SK-N-SH treated with all-trans-retinoic acid at 6 μM for 48 hours (cell line): ENCODE measurements around the gene FASLG.

Source experiments
- ATAC-seq: fragments of 200-7000 bp; cut with Tn5 transposase; 3 replicates; pipeline ENCODE4 v1.9.1; 2020; ENCODE audit warnings: mild to moderate bottlenecking, moderate library complexity
- ARNTL ChIP-seq: fragments of 450-650 bp; formaldehyde crosslinking; IDR thresholded peaks from 2 replicates; pipeline ENCODE4 v1.5.0; 2020; ENCODE audit warnings: low read depth, mild to moderate bottlenecking, moderate library complexity, borderline replicate concordance
- BACH2 ChIP-seq: fragments of 250-450 bp; sonication (Bioruptor Pico); IDR thresholded peaks from 2 replicates; pipeline ENCODE4 v1.9.0; 2021; ENCODE audit warnings: mild to moderate bottlenecking, borderline replicate concordance
- CSDC2 ChIP-seq: fragments of 250-450 bp; sonication (Bioruptor Pico); IDR thresholded peaks from 2 replicates; pipeline ENCODE4 v1.5.0; 2020; ENCODE audit warnings: mild to moderate bottlenecking, moderate library complexity
- OSR1 ChIP-seq: fragments of 250-450 bp; sonication (Bioruptor Pico); IDR thresholded peaks from 2 replicates; pipeline ENCODE4 v1.8.0; 2022; ENCODE audit warnings: moderate library complexity, mild to moderate bottlenecking, inconsistent platforms
- PPARA ChIP-seq: fragments of 250-450 bp; sonication (Bioruptor Pico); IDR thresholded peaks from 2 replicates; pipeline ENCODE4 v1.5.0; 2020; ENCODE audit warnings: mild to moderate bottlenecking, borderline replicate concordance
- RARB ChIP-seq: fragments of 250-450 bp; sonication (Bioruptor Pico); IDR thresholded peaks from 2 replicates; pipeline ENCODE4 v1.8.0; 2021; ENCODE audit warnings: mild to moderate bottlenecking, moderate library complexity
- TOX ChIP-seq: fragments of 250-450 bp; sonication (Bioruptor Pico); IDR thresholded peaks from 2 replicates; pipeline ENCODE4 v1.8.0; 2021; ENCODE audit warnings: mild to moderate bottlenecking, moderate library complexity, borderline replicate concordance
- ZFP30 ChIP-seq: fragments of 450-650 bp; formaldehyde crosslinking; IDR thresholded peaks from 2 replicates; pipeline ENCODE4 v1.5.0; 2022; ENCODE audit warnings: mild to moderate bottlenecking, moderate library complexity
- ZNF565 ChIP-seq: fragments of 450-650 bp; formaldehyde crosslinking; conservative IDR thresholded peaks from 2 replicates; pipeline ENCODE4 v1.5.0; 2020; ENCODE audit warnings: low read depth, mild to moderate bottlenecking, moderate library complexity
- ZNF70 ChIP-seq: fragments of 450-650 bp; formaldehyde crosslinking; IDR thresholded peaks from 2 replicates; pipeline ENCODE4 v1.5.0; 2020; ENCODE audit warnings: mild to moderate bottlenecking, moderate library complexity
- TF ChIP-seq, protein P1 (sequence below): fragments of 250-450 bp; sonication (Bioruptor Pico); IDR thresholded peaks from 2 replicates; pipeline ENCODE4 v1.8.0; 2021; ENCODE audit warnings: low read depth, mild to moderate bottlenecking, moderate library complexity, borderline replicate concordance
- TF ChIP-seq, protein P2 (sequence below): fragments of 250-450 bp; sonication (Bioruptor Pico); IDR thresholded peaks from 2 replicates; pipeline ENCODE4 v1.5.0; 2020; ENCODE audit warnings: mild to moderate bottlenecking, moderate library complexity
- TF ChIP-seq, protein P3 (sequence below): fragments of 250-450 bp; sonication (Bioruptor Pico); IDR thresholded peaks from 2 replicates; pipeline ENCODE4 v1.5.1; 2020; ENCODE audit warnings: low read depth, mild to moderate bottlenecking, moderate library complexity
- TF ChIP-seq, protein P4 (sequence below): fragments of 250-450 bp; sonication (Bioruptor Pico); IDR thresholded peaks from 2 replicates; pipeline ENCODE4 v1.5.1; 2021; ENCODE audit warnings: mild to moderate bottlenecking, moderate library complexity

Gene FASLG

DNA sequence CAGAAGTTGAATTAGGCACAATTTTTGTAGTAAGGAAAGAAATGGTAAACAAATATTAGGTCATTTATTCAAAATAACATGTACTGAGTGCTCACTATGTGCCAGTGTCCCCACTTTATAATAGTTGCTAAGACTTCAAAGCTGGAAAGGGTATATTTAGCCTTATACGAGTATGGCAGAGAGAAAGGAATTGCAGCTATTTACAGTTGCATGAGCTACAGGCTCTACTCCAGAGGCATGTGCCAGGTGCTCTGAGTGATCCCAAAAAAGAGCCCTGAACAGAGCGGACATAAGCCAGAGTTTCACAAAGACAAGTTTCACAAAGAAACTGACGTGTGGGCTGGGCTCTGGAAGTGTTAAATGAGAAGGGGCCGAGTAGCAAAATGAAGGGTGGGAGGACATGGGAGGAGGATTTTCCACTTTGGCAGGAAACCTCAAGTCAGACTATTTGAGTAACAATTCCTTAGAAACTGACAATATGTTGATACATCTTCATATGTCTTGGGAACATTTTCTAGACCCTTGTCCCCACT, 40.9 kb downstream of the FASLG start:
- TF ChIP-seq BACH2 (CRISPR knock-in tag), result no peak
- TF ChIP-seq, protein P1, sequence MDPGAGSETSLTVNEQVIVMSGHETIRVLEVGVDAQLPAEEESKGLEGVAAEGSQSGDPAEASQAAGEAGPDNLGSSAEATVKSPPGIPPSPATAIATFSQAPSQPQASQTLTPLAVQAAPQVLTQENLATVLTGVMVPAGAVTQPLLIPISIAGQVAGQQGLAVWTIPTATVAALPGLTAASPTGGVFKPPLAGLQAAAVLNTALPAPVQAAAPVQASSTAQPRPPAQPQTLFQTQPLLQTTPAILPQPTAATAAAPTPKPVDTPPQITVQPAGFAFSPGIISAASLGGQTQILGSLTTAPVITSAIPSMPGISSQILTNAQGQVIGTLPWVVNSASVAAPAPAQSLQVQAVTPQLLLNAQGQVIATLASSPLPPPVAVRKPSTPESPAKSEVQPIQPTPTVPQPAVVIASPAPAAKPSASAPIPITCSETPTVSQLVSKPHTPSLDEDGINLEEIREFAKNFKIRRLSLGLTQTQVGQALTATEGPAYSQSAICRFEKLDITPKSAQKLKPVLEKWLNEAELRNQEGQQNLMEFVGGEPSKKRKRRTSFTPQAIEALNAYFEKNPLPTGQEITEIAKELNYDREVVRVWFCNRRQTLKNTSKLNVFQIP, result no peak
- no peak for TF ChIP-seq OSR1
- TF ChIP-seq CSDC2, result no peak
- TF ChIP-seq PPARA, result no peak
- TF ChIP-seq ZNF565 (CRISPR knock-in tag), result no peak
- peak; percentile 63 for ATAC-seq

DNA sequence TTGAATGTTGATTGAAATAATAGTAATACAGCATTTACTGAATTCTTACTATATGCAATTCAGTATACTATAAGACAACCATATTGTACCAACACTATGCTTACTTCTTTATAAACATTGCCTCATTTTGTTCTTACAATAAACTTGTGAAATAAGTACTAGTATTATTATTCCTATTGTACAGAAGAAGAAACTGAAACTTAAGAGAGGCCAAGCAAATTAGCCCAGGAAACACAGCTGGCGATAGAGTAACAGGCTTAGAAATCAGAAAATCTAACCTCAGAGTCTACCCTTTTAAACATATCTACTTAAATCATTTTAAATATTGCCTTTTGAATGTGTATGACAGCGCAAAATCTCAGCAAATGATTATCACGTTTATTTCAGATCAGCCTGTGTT, 41.7 kb downstream of the FASLG start:
- ATAC-seq, result no peak
- no peak for TF ChIP-seq OSR1
- TF ChIP-seq, protein P2, sequence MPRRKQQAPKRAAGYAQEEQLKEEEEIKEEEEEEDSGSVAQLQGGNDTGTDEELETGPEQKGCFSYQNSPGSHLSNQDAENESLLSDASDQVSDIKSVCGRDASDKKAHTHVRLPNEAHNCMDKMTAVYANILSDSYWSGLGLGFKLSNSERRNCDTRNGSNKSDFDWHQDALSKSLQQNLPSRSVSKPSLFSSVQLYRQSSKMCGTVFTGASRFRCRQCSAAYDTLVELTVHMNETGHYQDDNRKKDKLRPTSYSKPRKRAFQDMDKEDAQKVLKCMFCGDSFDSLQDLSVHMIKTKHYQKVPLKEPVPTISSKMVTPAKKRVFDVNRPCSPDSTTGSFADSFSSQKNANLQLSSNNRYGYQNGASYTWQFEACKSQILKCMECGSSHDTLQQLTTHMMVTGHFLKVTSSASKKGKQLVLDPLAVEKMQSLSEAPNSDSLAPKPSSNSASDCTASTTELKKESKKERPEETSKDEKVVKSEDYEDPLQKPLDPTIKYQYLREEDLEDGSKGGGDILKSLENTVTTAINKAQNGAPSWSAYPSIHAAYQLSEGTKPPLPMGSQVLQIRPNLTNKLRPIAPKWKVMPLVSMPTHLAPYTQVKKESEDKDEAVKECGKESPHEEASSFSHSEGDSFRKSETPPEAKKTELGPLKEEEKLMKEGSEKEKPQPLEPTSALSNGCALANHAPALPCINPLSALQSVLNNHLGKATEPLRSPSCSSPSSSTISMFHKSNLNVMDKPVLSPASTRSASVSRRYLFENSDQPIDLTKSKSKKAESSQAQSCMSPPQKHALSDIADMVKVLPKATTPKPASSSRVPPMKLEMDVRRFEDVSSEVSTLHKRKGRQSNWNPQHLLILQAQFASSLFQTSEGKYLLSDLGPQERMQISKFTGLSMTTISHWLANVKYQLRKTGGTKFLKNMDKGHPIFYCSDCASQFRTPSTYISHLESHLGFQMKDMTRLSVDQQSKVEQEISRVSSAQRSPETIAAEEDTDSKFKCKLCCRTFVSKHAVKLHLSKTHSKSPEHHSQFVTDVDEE, result no peak
- no peak for TF ChIP-seq ARNTL (CRISPR knock-in tag)
- no peak for TF ChIP-seq RARB (CRISPR knock-in tag)
- TF ChIP-seq ZFP30, result no peak
- TF ChIP-seq, all 23 proteins: peak for 0

DNA sequence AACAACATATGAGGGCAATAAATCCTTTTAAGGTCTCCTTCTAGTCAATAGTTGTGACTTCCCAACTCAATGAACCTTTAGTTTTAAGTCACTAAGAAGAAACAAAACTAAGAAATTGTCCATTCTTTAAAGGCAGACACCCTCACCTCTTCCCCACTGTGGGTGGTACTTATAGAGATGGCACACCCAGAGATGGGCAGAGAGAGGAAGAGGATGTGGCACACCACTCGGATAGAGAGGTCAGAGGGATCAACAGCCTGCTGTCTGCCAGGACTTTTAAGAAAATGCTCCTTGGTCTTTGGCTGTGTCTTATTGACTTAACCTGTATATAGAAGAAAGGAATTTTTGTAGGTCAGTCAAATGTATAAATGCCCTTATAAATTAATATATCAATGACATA, 45.1 kb downstream of the FASLG start:
- TF ChIP-seq RARB (CRISPR knock-in tag) (no peak), OSR1 (no peak), PPARA (no peak), CSDC2 (no peak), ZNF70 (CRISPR knock-in tag) (no peak), TOX (CRISPR knock-in tag) (no peak)
- TF ChIP-seq, protein P3, sequence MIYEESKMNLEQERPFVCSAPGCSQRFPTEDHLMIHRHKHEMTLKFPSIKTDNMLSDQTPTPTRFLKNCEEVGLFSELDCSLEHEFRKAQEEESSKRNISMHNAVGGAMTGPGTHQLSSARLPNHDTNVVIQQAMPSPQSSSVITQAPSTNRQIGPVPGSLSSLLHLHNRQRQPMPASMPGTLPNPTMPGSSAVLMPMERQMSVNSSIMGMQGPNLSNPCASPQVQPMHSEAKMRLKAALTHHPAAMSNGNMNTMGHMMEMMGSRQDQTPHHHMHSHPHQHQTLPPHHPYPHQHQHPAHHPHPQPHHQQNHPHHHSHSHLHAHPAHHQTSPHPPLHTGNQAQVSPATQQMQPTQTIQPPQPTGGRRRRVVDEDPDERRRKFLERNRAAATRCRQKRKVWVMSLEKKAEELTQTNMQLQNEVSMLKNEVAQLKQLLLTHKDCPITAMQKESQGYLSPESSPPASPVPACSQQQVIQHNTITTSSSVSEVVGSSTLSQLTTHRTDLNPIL (CRISPR knock-in tag), result no peak
- TF ChIP-seq, protein P1, result no peak
- TF ChIP-seq, protein P2, result no peak
- TF ChIP-seq, protein P4, sequence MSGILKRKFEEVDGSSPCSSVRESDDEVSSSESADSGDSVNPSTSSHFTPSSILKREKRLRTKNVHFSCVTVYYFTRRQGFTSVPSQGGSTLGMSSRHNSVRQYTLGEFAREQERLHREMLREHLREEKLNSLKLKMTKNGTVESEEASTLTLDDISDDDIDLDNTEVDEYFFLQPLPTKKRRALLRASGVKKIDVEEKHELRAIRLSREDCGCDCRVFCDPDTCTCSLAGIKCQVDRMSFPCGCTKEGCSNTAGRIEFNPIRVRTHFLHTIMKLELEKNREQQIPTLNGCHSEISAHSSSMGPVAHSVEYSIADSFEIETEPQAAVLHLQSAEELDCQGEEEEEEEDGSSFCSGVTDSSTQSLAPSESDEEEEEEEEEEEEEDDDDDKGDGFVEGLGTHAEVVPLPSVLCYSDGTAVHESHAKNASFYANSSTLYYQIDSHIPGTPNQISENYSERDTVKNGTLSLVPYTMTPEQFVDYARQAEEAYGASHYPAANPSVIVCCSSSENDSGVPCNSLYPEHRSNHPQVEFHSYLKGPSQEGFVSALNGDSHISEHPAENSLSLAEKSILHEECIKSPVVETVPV (CRISPR knock-in tag), result no peak

More for the DNA sequence above, 45.1 kb downstream of the FASLG start:
- no peak for ATAC-seq
